T-helper 1 cell treated with Interleukin-12 subunit alpha and Interleukin-12 subunit beta and Interleukin-4 antibody, amounts not matched to agents 30 μg/mL and 1 μg/mL, for 36 hours (primary cell): ENCODE measurements around the gene LIX1.
"Not testable (repeated sequence)": the region's sequence is repeated elsewhere in the genome, so short reads cannot be mapped to it uniquely, and the experiment has no call there.

Experiments used
- H3K27ac Mint-ChIP-seq: one replicate; pipeline ENCODE4 v1.8.0; 2021; ENCODE audit warnings: mild to moderate bottlenecking, mixed read lengths
- H3K27me3 Mint-ChIP-seq: one replicate; pipeline ENCODE4 v1.8.0; 2021; ENCODE audit warnings: low read depth, mixed read lengths
- H3K36me3 Mint-ChIP-seq: one replicate; pipeline ENCODE4 v1.8.0; 2021; ENCODE audit warnings: low read depth, mixed read lengths
- H3K4me1 Mint-ChIP-seq: one replicate; pipeline ENCODE4 v1.8.0; 2021; ENCODE audit warnings: low read depth, mixed read lengths
- H3K4me3 Mint-ChIP-seq: one replicate; pipeline ENCODE4 v1.8.0; 2021; ENCODE audit warnings: mild to moderate bottlenecking, moderate library complexity, mixed read lengths
- H3K9me3 Mint-ChIP-seq: one replicate; pipeline ENCODE4 v1.8.0; 2021; ENCODE audit warnings: mixed read lengths

LIX1 gene

DNA sequence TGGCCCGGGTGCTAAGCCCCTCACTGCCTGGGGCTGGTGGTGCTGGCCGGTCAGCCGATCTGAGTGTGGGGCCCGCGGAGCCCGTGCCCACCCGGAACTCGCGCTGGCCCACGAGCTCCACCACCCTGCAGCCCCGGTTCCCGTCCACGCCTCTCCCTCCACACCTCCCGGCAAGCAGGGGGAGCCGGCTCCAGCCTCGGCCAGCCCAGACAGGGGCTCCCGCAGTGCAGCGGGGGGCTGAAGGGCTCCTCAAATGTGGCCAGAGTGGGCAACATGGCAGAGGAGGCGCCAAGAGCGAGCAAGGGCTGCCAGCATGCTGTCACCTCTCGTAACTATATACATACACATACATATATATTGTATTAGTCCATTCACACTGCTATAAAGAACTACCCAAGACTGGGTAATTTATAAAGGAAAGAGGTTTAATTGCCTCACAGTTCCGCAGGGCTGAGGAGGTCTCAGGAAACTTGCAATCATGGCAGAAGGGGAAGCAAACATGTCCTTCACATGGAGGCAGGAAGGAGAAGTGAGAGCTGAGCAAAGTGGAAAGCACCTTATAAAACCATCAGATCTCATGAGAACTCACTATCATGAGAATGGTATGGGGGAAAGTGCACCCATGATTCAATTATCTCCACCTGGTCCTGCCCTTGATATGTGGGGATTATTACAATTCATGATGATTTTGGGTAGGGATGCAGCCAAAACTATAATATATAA is 56.8 kb downstream of the LIX1 start:
- Mint-ChIP-seq H3K9me3 (peaks cover 9% of the 10 kb centered on the region), H3K4me1 (peaks cover 8% of the 10 kb centered on the region), H3K27ac (no peak overlapping the region), H3K27me3 (peaks cover 37% of the 10 kb centered on the region), H3K36me3 (no peaks in the 10 kb centered on the region), H3K4me3 (no peak overlapping the region)

DNA sequence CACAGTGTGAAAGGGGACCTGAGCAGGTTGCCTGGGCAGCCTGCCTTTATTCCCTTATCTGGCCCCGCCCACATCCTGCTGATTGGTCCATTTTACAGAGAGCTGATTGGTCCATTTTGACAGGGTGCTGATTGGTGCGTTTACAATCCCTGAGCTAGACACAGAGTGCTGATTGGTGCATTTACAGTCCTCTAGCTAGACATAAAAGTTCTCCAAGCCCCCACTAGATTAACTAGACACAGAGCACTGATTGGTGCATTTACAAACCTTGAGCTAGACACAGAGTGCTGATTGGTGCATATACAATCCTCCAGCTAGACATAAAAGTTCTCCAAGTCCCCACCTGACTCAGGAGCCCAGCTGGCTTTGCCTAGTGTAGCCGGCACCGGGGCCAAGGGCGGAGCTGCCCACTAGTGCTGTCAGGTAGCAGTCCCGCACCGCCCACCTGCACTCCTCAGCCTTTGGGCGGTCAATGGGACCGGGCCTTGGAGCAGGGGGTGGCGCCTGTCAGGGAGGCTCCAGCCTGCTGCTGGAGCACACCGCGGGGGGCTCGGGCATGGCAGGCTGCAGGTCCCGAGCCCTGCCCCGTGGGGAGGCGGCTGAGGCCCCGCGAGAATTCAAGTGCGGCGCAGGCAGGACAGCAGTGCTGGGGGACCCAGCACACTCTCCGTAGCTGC is 57.5 kb downstream of the LIX1 start:
- not testable (repeated sequence) for H3K27ac Mint-ChIP-seq, H3K4me3 Mint-ChIP-seq, H3K9me3 Mint-ChIP-seq, H3K36me3 Mint-ChIP-seq, H3K4me1 Mint-ChIP-seq
- H3K27me3 Mint-ChIP-seq = peaks cover 31% of the 10 kb centered on the region

DNA sequence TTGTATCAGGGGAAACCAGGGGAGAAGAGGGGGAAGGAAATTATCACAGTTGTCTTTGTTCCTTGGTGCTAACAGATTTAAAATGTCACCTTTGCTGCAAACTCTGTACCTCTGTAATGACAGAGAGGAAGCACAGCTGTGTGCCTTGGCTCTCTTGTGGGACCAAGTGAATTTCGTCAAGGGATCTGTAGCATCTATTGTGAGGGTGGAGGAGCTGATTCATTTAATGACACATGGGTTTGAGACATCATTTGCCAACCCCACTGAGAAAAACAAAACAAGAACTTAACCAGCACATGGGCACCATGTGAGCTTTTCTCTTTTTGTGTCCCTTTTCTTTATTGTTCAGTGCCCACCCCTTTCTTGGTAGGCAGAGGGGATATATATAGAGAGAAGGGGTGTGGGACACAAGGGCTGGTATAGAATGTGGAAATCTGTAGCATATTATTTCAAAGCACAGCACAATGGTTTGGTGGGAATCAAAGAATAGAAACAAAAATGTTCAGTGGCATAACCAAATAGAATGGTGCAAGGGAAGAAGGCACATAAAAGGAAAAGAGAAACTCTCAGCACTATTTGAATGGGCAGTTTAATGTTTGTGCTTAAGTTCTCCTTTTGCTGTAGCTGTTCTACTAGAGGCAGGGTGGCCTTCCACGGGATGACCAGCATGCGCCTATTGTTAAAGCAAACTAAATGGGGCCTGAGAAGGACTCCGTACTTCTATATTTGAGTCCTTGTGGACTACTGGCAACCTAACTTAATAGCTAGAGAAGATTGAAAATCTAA is 63.3 kb downstream of the LIX1 start:
- Mint-ChIP-seq H3K4me3 (no peak overlapping the region), H3K27me3 (peaks cover 32% of the 10 kb centered on the region), H3K9me3 (peaks cover 2% of the 10 kb centered on the region), H3K4me1 (peaks cover 8% of the 10 kb centered on the region), H3K36me3 (no peaks in the 10 kb centered on the region), H3K27ac (no peak overlapping the region)

DNA sequence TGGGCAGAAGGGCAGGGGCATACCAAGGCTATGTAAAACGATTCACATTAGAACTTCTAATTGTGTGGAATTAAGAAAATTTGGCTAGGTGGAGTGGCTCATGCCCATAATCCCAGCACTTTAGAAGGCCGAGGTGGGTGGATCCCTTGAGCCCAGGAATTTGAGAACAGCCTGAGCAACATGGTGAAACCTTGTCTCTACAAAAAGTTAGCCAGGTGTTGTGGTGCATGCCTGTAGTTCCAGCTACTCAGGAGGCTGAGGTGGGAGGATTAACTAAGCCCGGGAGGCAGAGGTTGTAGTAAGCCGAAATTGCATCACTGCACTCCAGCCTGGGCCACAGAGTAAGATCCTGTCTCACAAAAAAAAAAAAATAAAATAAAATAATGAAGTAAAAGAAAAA is 65.2 kb downstream of the LIX1 start:
- peaks cover 28% of the 10 kb centered on the region for H3K27me3 Mint-ChIP-seq
- no peak overlapping the region for H3K27ac Mint-ChIP-seq
- H3K4me3 Mint-ChIP-seq = no peak overlapping the region
- H3K36me3 Mint-ChIP-seq = no peaks in the 10 kb centered on the region
- H3K4me1 Mint-ChIP-seq = peaks cover 9% of the 10 kb centered on the region
- H3K9me3 Mint-ChIP-seq = no peaks in the 10 kb centered on the region

DNA sequence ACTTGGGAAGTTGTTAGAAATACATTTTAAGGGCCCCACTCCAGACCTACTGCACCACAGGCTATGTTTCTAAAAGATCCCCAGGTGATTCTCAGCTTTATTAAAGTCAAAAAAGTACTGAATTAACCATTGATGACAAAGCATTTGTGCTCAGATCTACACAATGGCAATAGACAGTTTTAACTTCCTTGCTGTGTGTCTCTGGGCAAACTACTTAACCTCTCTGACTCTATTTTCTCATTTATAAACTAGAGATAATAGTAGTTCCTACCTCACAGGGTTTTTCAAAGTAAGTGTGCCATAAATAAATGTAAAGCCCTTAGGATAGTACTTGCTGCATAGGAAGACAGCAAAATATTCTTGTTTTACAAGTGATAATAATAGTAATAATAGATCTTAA is 66.3 kb downstream of the LIX1 start:
- Mint-ChIP-seq H3K4me1 (peaks cover 2% of the 10 kb centered on the region), H3K27me3 (peaks cover 22% of the 10 kb centered on the region), H3K27ac (no peak overlapping the region), H3K4me3 (no peak overlapping the region), H3K36me3 (no peaks in the 10 kb centered on the region), H3K9me3 (no peaks in the 10 kb centered on the region)

DNA sequence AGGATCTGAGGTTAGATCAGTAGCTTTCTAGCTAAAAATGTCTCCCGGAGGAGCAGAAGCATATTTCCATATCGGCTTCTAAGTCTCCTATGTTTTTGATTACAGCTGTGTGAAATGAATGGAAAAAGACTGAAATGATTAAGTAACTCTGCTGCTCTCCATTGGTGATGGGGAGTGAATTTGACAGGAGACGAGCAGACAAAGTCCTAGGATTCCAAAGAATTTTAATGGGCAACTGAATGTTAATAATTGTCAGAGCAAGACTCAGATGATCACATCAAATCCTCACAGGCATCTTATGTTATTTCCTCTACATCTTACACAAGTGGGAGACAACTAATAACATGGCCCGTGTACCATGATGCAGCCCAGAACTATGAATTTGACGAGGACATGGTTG is 66.8 kb downstream of the LIX1 start:
- peaks cover 18% of the 10 kb centered on the region for H3K27me3 Mint-ChIP-seq
- H3K9me3 Mint-ChIP-seq = no peaks in the 10 kb centered on the region
- no peak overlapping the region for H3K4me3 Mint-ChIP-seq
- H3K4me1 Mint-ChIP-seq = peaks cover 2% of the 10 kb centered on the region
- no peaks in the 10 kb centered on the region for H3K36me3 Mint-ChIP-seq
- no peak overlapping the region for H3K27ac Mint-ChIP-seq

DNA sequence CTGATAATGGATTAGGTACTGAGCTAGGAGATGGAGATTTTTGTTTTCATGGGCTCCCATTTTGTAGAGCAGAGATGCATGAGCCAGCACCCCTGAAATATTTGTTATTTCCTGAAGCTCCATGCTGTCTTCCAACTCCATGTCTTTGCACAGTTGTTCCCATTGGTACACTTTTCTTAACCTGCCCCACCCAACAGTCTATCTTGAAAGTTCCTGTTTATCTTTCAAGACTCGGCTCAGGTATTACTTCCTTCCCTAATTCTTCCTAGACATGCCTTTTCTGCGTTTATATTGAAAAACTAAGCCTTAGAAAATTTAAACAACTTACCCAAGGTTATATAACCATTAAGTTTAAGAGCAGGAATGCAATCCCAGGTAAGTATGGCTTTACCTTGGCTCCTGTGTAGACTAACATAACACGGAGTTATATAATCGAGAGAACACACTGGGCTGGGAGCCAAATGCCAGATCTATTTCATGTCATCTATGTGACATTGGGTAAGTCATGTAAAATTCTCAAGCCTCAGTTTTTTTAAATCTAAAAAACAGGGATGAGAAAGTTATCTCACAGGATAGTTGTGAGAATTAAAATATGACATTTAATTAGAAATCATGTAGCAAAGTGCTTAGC is 67.4 kb downstream of the LIX1 start:
- no peak overlapping the region for H3K27ac Mint-ChIP-seq
- H3K27me3 Mint-ChIP-seq = peaks cover 24% of the 10 kb centered on the region
- no peaks in the 10 kb centered on the region for H3K36me3 Mint-ChIP-seq

DNA sequence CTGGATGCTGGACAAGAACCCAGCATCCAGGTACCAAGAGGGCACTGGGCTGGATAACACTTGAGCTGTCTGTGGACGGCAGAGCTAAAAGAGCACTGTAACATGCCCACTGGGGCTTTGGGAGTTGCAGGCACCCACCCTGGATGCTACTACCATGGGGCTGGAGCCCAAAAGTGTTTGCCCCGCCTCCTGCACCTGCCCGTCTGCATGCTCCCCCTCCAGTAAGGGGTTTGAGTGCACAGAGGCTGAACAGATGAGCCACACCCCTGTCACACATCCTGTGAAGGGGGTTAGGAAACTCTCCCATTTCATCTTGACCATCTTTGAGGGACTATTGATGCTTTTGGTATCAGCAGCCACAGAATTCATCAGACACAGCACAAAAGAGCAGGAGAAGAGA is 69.0 kb downstream of the LIX1 start:
- Mint-ChIP-seq H3K9me3 (no peaks in the 10 kb centered on the region), H3K27ac (no peak overlapping the region), H3K27me3 (peaks cover 23% of the 10 kb centered on the region), H3K36me3 (no peaks in the 10 kb centered on the region), H3K4me3 (no peak overlapping the region), H3K4me1 (peaks cover 2% of the 10 kb centered on the region)

More for the DNA sequence above, 67.4 kb downstream of the LIX1 start:
- no peaks in the 10 kb centered on the region for H3K9me3 Mint-ChIP-seq
- H3K4me3 Mint-ChIP-seq = no peak overlapping the region
- peaks cover 2% of the 10 kb centered on the region for H3K4me1 Mint-ChIP-seq

DNA sequence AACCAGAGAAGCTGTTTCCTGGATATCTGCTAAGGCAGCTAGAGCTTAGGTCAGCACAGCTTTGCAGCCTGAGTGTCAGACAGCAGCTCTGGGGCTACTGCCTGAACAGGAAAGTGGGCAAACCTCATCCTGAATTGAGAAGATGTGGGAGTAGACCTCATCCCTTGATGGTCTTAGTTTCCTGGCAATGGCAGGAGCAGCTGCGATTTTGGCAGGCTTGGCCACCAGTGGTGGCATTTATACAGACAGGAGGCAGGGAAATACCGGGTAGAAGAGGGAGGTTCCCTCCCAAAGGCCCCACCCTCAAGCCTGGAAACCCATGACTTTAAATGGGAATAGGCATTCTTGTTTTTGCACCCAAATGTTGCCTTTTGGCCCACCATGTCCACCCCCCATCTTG is 69.7 kb downstream of the LIX1 start:
- Mint-ChIP-seq H3K27me3 (peaks cover 25% of the 10 kb centered on the region), H3K4me3 (no peak overlapping the region), H3K4me1 (peaks cover 2% of the 10 kb centered on the region), H3K36me3 (no peaks in the 10 kb centered on the region), H3K9me3 (no peaks in the 10 kb centered on the region), H3K27ac (no peak overlapping the region)

DNA sequence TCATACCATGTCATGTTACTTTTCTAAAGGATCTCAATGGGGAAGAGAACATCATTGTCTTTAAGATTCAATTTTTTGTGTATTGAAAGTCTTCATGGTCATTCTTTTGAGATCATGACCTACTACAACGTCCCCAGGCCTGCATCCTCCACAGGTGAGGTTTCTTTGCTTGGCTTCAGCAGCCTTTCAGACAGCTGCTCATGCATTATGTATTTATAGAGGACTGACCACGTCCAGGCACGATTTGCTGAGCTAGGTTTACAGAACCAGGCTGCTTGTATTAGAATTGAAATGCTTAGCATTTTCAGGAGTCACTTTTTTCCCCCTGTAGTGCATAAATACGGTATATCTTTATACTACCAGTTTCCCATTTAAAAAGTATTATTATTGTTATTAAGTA is 70.4 kb downstream of the LIX1 start:
- H3K9me3 Mint-ChIP-seq = no peaks in the 10 kb centered on the region
- no peak overlapping the region for H3K4me3 Mint-ChIP-seq
- no peaks in the 10 kb centered on the region for H3K36me3 Mint-ChIP-seq
- no peak overlapping the region for H3K27ac Mint-ChIP-seq
- peaks cover 2% of the 10 kb centered on the region for H3K4me1 Mint-ChIP-seq
- H3K27me3 Mint-ChIP-seq = peaks cover 28% of the 10 kb centered on the region

DNA sequence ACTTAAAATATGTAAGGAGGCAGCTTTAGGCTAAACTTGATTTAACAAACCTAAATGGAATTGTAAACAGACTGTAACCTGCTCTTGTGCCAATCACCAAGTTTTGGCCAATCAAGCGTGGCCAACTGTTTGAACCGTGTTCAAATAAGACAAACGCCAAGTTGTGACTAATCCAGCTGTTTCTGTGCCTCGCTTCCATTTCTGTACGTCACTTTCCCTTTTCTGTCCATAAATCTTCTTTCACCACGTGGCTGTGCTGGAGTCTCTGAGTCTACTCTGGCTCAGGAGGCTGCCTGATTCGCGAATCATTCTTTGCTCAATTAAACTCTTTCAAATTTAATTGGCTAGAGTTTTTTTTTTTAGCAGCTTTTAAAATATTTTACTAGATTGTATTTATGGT is 71.3 kb downstream of the LIX1 start:
- Mint-ChIP-seq H3K4me3 (no peak overlapping the region), H3K4me1 (peaks cover 2% of the 10 kb centered on the region), H3K27ac (no peak overlapping the region), H3K27me3 (peaks cover 30% of the 10 kb centered on the region), H3K36me3 (no peaks in the 10 kb centered on the region), H3K9me3 (no peaks in the 10 kb centered on the region)

DNA sequence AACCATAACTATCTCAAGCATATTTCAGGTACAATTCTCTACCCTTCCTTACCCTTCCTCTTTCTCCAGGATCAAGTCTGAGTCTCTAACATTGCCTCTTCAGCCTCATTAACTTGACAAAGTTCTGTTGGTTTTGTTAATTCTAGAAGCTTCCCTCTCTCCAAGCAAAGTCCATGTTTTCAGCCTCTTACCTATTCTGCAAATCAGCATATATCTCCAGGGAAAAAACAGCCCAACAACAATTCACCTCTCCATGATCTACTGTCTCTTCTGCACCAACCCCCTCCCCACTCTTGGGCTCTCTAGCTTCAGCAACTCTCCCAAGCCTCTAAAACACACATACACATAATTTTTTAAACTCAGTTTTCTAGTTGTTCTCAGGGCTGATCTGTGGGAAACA is 72.2 kb downstream of the LIX1 start:
- Mint-ChIP-seq H3K4me1 (peaks cover 2% of the 10 kb centered on the region), H3K27me3 (peaks cover 35% of the 10 kb centered on the region), H3K27ac (no peak overlapping the region), H3K4me3 (no peak overlapping the region), H3K9me3 (no peaks in the 10 kb centered on the region), H3K36me3 (no peaks in the 10 kb centered on the region)

DNA sequence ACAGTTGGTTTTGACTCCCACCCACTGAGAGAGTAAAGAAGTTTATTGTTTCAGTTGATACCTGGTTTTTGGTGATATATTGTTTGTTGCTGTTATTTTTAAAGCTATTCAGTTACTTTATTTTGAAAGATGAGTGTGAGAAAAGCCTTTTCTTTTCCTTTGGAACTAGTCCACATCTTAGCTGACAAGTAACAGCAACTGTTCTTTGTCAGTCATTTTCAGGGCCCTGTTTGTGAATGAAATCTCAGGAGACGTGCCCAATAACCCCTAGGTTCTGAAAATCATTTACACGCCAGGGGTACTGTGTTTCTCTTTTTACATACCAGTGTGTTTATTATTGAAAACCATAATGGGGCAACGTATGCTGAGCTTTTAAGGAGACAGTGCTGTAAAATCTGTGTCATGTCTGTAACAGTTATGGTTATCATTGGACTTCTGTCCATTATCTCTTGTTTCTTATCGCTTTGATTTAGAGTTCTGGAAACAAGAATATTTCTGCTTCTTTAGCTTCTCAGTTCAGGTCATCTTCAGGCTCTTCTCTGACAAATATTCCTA is 75.0 kb downstream of the LIX1 start:
- H3K27ac Mint-ChIP-seq = no peak overlapping the region
- no peaks in the 10 kb centered on the region for H3K9me3 Mint-ChIP-seq
- peaks cover 37% of the 10 kb centered on the region for H3K27me3 Mint-ChIP-seq
- no peak overlapping the region for H3K4me3 Mint-ChIP-seq
- H3K36me3 Mint-ChIP-seq = no peaks in the 10 kb centered on the region
- H3K4me1 Mint-ChIP-seq = no peaks in the 10 kb centered on the region

DNA sequence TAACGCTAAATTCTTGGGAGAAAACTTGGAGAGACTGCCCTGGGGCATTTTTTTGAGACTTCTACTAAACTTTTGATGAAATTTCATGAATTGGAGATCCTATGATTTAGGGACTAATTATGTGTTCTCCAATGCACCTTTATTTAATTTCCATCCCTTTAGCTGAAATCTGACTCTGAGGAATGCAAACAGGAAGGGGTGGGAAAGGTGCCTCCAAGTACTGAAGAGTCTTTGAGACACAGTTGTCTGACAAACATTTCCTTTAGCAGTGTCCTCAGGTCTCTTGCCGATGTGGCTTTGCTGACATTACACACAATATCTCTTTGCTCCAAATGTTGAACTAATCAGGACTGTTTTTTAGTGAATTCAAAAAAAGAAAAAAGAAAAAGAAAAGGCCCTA is 76.9 kb downstream of the LIX1 start:
- Mint-ChIP-seq H3K27me3 (peaks cover 37% of the 10 kb centered on the region), H3K36me3 (no peaks in the 10 kb centered on the region)

More for the DNA sequence above, 76.9 kb downstream of the LIX1 start:
- H3K9me3 Mint-ChIP-seq = no peaks in the 10 kb centered on the region
- no peak overlapping the region for H3K4me3 Mint-ChIP-seq
- H3K27ac Mint-ChIP-seq = no peak overlapping the region
- no peaks in the 10 kb centered on the region for H3K4me1 Mint-ChIP-seq
